Measurements from ENCODE around the gene GRK5. TPM values are rescaled to one million over a fixed set of nuclear protein-coding genes. Genes with fewer than 3 reads are reported as not detected.

The GRK5 gene
- polyA plus RNA-seq, 1 donor from 2014 or later: 34.9 TPM

DNA sequence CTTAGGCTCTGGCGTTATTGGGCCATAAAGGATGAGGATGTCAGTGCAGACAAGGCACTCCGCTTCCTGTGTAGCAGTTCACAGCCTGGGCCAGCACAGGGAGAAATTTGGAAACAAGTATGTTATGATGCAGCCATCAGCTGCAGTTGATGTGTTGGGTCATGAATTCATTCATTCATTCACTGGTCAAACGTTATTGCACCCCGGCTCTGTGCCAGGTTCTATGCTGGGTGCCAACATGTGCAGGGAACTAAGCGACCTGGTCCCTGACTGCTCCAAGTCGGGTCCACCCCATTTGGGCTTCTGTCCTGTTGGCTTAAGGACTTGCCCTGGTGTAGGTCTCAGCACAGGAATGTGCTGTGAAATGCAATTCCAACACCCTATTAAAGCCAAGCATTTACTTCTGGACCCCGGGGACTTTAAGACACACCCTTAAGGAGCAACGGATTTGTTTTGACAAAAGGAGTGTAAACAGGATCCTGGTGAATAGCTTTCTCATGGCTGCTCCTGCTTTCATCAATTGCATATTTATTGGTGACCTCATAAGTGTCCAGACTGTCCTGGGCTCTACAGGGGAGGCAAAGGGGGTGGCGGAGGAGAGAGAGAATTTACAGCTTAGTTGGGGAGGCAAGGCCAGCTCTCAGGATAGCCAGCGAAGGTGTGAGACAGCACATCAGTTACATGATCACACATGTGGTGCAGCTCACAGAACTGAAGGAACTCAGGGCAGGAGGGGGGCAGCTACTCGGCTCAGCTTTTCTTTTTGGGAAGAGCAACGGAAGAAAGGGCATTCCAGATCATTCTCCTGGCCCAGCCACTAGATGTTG, 158.6 kb downstream of the GRK5 start:
- H3K9me2 ChIP-seq (ENCODE audit: insufficient read depth, low read length): no peaks in the 10 kb centered on the region
- H3K9me3 ChIP-seq (ENCODE audit: low read length): no peaks in the 10 kb centered on the region
- no peaks in the 10 kb centered on the region for H4K20me1 ChIP-seq (ENCODE audit: insufficient read depth)
- H3K79me2 ChIP-seq (replicated peaks; ENCODE audit: insufficient read depth, low read length): no peaks in the 10 kb centered on the region
- no peak overlapping the region for H2AFZ ChIP-seq (ENCODE audit: low read depth, low read length)
- TF ChIP-seq TAF1 (IDR thresholded peaks at IDR 0.05; ENCODE audit: low read depth): no peak
- TF ChIP-seq, protein P1, sequence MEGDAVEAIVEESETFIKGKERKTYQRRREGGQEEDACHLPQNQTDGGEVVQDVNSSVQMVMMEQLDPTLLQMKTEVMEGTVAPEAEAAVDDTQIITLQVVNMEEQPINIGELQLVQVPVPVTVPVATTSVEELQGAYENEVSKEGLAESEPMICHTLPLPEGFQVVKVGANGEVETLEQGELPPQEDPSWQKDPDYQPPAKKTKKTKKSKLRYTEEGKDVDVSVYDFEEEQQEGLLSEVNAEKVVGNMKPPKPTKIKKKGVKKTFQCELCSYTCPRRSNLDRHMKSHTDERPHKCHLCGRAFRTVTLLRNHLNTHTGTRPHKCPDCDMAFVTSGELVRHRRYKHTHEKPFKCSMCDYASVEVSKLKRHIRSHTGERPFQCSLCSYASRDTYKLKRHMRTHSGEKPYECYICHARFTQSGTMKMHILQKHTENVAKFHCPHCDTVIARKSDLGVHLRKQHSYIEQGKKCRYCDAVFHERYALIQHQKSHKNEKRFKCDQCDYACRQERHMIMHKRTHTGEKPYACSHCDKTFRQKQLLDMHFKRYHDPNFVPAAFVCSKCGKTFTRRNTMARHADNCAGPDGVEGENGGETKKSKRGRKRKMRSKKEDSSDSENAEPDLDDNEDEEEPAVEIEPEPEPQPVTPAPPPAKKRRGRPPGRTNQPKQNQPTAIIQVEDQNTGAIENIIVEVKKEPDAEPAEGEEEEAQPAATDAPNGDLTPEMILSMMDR (IDR thresholded peaks at IDR 0.05; ENCODE audit: poor library complexity, severe bottlenecking): no peak
- TF ChIP-seq EP300 (conservative IDR thresholded peaks at IDR 0.05; ENCODE audit: poor library complexity, severe bottlenecking): no peak
- no peak for TF ChIP-seq RAD21 (conservative IDR thresholded peaks at IDR 0.05)
- TF ChIP-seq EZH2 (IDR thresholded peaks at IDR 0.05; ENCODE audit: borderline replicate concordance, insufficient read depth, low read length, poor library complexity, severe bottlenecking): no peak
- no peak for TF ChIP-seq SMC3 (conservative IDR thresholded peaks at IDR 0.05; ENCODE audit: poor library complexity)
- TF ChIP-seq POLR2AphosphoS5 (IDR thresholded peaks at IDR 0.05): no peak
- no peak for TF ChIP-seq MXI1 (conservative IDR thresholded peaks at IDR 0.05; ENCODE audit: poor library complexity, severe bottlenecking)
- TF ChIP-seq, protein P2, sequence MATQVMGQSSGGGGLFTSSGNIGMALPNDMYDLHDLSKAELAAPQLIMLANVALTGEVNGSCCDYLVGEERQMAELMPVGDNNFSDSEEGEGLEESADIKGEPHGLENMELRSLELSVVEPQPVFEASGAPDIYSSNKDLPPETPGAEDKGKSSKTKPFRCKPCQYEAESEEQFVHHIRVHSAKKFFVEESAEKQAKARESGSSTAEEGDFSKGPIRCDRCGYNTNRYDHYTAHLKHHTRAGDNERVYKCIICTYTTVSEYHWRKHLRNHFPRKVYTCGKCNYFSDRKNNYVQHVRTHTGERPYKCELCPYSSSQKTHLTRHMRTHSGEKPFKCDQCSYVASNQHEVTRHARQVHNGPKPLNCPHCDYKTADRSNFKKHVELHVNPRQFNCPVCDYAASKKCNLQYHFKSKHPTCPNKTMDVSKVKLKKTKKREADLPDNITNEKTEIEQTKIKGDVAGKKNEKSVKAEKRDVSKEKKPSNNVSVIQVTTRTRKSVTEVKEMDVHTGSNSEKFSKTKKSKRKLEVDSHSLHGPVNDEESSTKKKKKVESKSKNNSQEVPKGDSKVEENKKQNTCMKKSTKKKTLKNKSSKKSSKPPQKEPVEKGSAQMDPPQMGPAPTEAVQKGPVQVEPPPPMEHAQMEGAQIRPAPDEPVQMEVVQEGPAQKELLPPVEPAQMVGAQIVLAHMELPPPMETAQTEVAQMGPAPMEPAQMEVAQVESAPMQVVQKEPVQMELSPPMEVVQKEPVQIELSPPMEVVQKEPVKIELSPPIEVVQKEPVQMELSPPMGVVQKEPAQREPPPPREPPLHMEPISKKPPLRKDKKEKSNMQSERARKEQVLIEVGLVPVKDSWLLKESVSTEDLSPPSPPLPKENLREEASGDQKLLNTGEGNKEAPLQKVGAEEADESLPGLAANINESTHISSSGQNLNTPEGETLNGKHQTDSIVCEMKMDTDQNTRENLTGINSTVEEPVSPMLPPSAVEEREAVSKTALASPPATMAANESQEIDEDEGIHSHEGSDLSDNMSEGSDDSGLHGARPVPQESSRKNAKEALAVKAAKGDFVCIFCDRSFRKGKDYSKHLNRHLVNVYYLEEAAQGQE (IDR thresholded peaks at IDR 0.05; ENCODE audit: borderline replicate concordance): no peak
- H3K27me3 ChIP-seq (ENCODE audit: insufficient read depth, low read depth, low read length): no peaks in the 10 kb centered on the region
- H3K4me2 ChIP-seq (ENCODE audit: low read length): no peak overlapping the region
- H3K27ac ChIP-seq (ENCODE audit: low read length): no peak overlapping the region
- H3K4me3 ChIP-seq (ENCODE audit: low read length): no peak overlapping the region
- no peaks in the 10 kb centered on the region for H3F3A ChIP-seq (ENCODE audit: insufficient read depth, low read length, poor library complexity, severe bottlenecking)
- H3K9ac ChIP-seq (ENCODE audit: low read length): no peak overlapping the region
- H3K36me3 ChIP-seq (ENCODE audit: insufficient read depth, low read length): no peaks in the 10 kb centered on the region

DNA sequence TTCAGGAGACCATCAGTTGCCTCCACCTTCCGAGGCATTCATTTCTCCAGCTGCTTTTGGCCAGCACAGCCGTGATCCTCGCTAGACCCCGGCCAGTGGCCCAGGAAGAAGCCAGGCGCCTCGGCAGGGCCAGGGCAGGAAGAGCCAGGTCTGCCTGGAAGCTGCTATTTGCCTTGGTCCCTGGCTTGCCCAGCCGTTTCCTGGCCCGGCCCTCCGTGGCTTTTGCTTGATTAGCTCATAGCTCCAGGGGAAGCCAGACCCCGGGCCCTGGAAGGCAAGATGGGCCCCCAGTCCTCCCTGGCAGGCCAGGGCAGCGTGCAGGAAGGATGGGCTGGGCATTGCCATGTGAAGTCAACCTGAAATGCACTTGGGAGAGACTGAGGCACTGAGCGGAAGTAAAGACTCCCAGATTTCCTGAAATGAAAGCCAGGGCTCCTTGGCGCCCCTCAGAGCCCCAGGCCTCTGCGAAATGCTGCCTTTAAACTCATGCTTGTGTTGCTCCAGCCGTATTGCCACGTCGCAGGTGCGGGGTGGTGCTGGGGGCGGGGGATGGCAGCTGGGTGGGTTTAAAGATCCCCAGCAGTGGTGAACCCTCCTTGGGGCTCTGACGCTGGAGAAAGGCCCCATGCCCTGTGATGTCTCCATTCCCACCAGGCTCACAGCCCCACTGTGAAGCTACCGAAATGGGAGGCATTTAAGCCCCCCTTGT, 160.6 kb downstream of the GRK5 start:
- H3K79me2 ChIP-seq (replicated peaks; ENCODE audit: insufficient read depth, low read length): no peaks in the 10 kb centered on the region
- H2AFZ ChIP-seq (ENCODE audit: low read depth, low read length): no peak overlapping the region
- no peak overlapping the region for H3K4me2 ChIP-seq (ENCODE audit: low read length)
- no peak overlapping the region for H3K27ac ChIP-seq (ENCODE audit: low read length)
- no peaks in the 10 kb centered on the region for H3F3A ChIP-seq (ENCODE audit: insufficient read depth, low read length, poor library complexity, severe bottlenecking)
- no peaks in the 10 kb centered on the region for H3K9me3 ChIP-seq (ENCODE audit: low read length)
- no peak for TF ChIP-seq EZH2 (IDR thresholded peaks at IDR 0.05; ENCODE audit: borderline replicate concordance, insufficient read depth, low read length, poor library complexity, severe bottlenecking)
- no peak for TF ChIP-seq POLR2AphosphoS5 (IDR thresholded peaks at IDR 0.05)
- TF ChIP-seq, protein P2 (IDR thresholded peaks at IDR 0.05; ENCODE audit: borderline replicate concordance): no peak
- no peak for TF ChIP-seq MXI1 (conservative IDR thresholded peaks at IDR 0.05; ENCODE audit: poor library complexity, severe bottlenecking)
- no peaks in the 10 kb centered on the region for H4K20me1 ChIP-seq (ENCODE audit: insufficient read depth)
- no peak overlapping the region for H3K9ac ChIP-seq (ENCODE audit: low read length)
- no peak overlapping the region for H3K4me3 ChIP-seq (ENCODE audit: low read length)
- no peaks in the 10 kb centered on the region for H3K9me2 ChIP-seq (ENCODE audit: insufficient read depth, low read length)
- H3K27me3 ChIP-seq (ENCODE audit: insufficient read depth, low read depth, low read length): no peaks in the 10 kb centered on the region
- no peaks in the 10 kb centered on the region for H3K36me3 ChIP-seq (ENCODE audit: insufficient read depth, low read length)
